Psoas muscle (tissue), 8 donors: Measurements from ENCODE around the gene SUCO. TPM values are rescaled to one million over a fixed set of nuclear protein-coding genes. Genes with fewer than 3 reads are reported as not detected.
A peak's percentile ranks its signal among the peaks of the same experiment; 100 is the strongest.

Experiments used
- ATAC-seq, 4 donors: fragments of 200-7000 bp; cut with Tn5 transposase; one replicate each; pipeline ENCODE4 v1.9.1; 2020; ENCODE audit warnings: moderate library complexity in 3 of 4, mild to moderate bottlenecking in 2 of 4
- DNase-seq, 2 donors: peaks; one replicate each; pipeline ENCODE4 v3.0.0-alpha.2; 2020
- H3K27ac ChIP-seq: fragments of 200-600 bp; one replicate; pipeline ENCODE4 v1.8.0; 2022
- H3K27me3 ChIP-seq, 3 donors: fragments of 200-600 bp in 1 of 3; one replicate each; pipeline versions ENCODE4 v1.6.1 to v1.8.0; 2013 to 2022; ENCODE audit warnings: low read length in 2 of 3, mild to moderate bottlenecking in 2 of 3, moderate library complexity in 1 of 3; ENCODE audit not compliant: insufficient read depth in 3 of 3
- H3K36me3 ChIP-seq, 2 donors: fragments of 200-600 bp in 1 of 2; one replicate each; pipeline versions ENCODE4 v1.6.1 to v1.8.0; 2013 to 2022; ENCODE audit warnings: low read depth in 1 of 2, mild to moderate bottlenecking in 1 of 2, moderate library complexity in 1 of 2; ENCODE audit not compliant: insufficient read depth in 1 of 2
- H3K4me1 ChIP-seq: fragments of 200-600 bp; one replicate; pipeline ENCODE4 v1.8.0; 2022
- H3K4me3 ChIP-seq: fragments of 200-600 bp; one replicate; pipeline ENCODE4 v1.8.0; 2022; ENCODE audit warnings: mild to moderate bottlenecking
- H3K9me3 ChIP-seq: fragments of 200-600 bp; one replicate; pipeline ENCODE4 v1.8.0; 2022
- WGBS, 3 donors: extraction: QIAGEN DNeasy Blood & Tissue Kit; methylation state at CpG; one replicate each; pipeline versions ENCODE4 v1.1.6 to v1.1.7; 2013; 5-methylcytosine and 5-hydroxymethylcytosine counted together
- intact Hi-C, 2 donors: fragments of 100-400 bp; cut with DNase I; formaldehyde crosslinking; loops; one replicate each; pipeline versions ENCODE4 v1.11.0 to v1.14.2; 2022
- long read RNA-seq, 2 donors: library from polyadenylated mRNA; unstranded; transcript quantifications; one replicate each; pipeline ENCODE4 v2.0.0, GENCODE V29; 2021
- polyA plus RNA-seq, 3 donors: library from polyadenylated mRNA; stranded (reverse); fragments of 200-250 nt; gene quantifications; one replicate each; pipeline ENCODE4 v1.2.3, GENCODE V29; 2013
- total RNA-seq, 4 donors: library from RNA; stranded (reverse); fragmentation: NEBNext Ultra II Directional in 2 of 4; extraction: Animal tissue kit (Norgen Biotek cat#: 25700) in 2 of 4; gene quantifications; one replicate each; pipeline versions ENCODE4 v1.2.1 to v1.2.4, GENCODE V29; 2021 to 2023
- TF ChIP-seq, protein P1 (sequence below): fragments of 200-600 bp; IDR thresholded peaks from one replicate; pipeline ENCODE4 v1.8.0; 2022; ENCODE audit warnings: antibody characterized with exemption
- donor health status: healthy with polysubstance abuse.
- donor health status: DM: no; HTN: no; CAD: no; lungs with moderate emphysema.
- donor health status: Bipolar disorder and iron deficiency.
- donor health status: healthy.
- donor health status: DM: yes; HTN: yes; CAD: no.
- donor health status: DM: no; HTN: no; CAD: no.
- donor health status: DM: no; HTN: no; CAD: no.
- donor health status: DM: yes; HTN: yes; CAD: no.

The SUCO gene, protein sequence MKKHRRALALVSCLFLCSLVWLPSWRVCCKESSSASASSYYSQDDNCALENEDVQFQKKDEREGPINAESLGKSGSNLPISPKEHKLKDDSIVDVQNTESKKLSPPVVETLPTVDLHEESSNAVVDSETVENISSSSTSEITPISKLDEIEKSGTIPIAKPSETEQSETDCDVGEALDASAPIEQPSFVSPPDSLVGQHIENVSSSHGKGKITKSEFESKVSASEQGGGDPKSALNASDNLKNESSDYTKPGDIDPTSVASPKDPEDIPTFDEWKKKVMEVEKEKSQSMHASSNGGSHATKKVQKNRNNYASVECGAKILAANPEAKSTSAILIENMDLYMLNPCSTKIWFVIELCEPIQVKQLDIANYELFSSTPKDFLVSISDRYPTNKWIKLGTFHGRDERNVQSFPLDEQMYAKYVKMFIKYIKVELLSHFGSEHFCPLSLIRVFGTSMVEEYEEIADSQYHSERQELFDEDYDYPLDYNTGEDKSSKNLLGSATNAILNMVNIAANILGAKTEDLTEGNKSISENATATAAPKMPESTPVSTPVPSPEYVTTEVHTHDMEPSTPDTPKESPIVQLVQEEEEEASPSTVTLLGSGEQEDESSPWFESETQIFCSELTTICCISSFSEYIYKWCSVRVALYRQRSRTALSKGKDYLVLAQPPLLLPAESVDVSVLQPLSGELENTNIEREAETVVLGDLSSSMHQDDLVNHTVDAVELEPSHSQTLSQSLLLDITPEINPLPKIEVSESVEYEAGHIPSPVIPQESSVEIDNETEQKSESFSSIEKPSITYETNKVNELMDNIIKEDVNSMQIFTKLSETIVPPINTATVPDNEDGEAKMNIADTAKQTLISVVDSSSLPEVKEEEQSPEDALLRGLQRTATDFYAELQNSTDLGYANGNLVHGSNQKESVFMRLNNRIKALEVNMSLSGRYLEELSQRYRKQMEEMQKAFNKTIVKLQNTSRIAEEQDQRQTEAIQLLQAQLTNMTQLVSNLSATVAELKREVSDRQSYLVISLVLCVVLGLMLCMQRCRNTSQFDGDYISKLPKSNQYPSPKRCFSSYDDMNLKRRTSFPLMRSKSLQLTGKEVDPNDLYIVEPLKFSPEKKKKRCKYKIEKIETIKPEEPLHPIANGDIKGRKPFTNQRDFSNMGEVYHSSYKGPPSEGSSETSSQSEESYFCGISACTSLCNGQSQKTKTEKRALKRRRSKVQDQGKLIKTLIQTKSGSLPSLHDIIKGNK (N-terminal part only)
- total RNA-seq (1 to 10 TPM; 6.2 to 8.2 (median 7.0) TPM), polyA plus RNA-seq (1 to 10 TPM; 2.6 to 6.9 (median 4.9) TPM)
- long read RNA-seq, donor 1, partial matches to known transcripts = 1 of 1 reads
- long read RNA-seq, donor 1, other reads (novel, unspliced or antisense) = 0 of 1 reads
- long read RNA-seq, donor 2, partial matches to known transcripts = 1 of 1 reads
- long read RNA-seq, donor 2, other reads (novel, unspliced or antisense) = 0 of 1 reads

DNA sequence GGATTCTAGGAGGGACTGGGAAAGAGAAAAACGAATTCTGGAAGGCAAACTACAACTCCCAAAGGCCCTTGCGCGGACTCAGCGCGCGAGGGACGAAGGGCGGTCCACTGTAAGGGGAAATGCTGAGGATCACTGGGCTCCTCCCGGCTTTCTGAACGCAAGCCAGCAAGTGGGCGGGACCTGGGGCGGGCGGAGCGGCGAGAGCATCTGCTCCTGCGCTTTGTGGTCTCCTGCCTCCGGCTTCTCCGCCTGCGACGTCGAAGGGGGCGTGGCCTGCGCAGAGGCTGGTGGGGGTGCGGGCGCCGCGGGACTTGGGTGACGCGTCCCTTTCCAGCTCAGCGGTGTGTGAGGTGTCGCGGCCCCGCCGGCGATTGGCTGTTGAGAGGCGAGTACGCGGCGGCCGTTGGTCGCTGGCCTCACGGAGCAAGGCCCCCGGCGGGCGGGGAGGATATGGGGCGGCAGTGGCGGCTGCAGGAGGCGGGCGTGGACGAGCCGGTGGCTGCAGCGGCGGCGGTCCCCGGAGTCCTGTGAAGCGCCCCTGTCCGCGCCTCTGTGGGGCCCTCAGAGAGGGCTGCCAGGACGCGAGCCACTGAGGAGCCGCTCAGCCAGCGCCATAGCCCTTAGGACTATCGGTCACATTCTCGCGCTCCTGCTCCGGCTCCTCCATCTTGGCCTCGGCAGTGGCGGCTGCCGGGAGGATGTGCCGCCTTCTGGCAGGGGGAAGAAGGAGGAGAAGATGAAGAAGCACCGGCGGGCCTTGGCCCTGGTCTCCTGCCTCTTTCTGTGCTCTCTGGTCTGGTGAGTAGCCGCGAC is at the start of gene SUCO:
Gene SUCO (plus strand): TSS at position 451 of the 813 bp plus-strand sequence. CDS start 286 bp downstream, at position 737.
- peak within 1 kb of the TSS; percentile 90 for H3K27ac ChIP-seq
- H3K36me3 ChIP-seq = no peaks in the 10 kb centered on the region
- H3K4me1 ChIP-seq = peaks cover 28% of the 10 kb centered on the region
- WGBS, 3 donors = 0% methylated on average over 64 to 74 of the region's 74 CpGs
- no peaks in the 10 kb centered on the region for H3K27me3 ChIP-seq
- peak; percentile 100 for DNase-seq
- TF ChIP-seq, protein P1, sequence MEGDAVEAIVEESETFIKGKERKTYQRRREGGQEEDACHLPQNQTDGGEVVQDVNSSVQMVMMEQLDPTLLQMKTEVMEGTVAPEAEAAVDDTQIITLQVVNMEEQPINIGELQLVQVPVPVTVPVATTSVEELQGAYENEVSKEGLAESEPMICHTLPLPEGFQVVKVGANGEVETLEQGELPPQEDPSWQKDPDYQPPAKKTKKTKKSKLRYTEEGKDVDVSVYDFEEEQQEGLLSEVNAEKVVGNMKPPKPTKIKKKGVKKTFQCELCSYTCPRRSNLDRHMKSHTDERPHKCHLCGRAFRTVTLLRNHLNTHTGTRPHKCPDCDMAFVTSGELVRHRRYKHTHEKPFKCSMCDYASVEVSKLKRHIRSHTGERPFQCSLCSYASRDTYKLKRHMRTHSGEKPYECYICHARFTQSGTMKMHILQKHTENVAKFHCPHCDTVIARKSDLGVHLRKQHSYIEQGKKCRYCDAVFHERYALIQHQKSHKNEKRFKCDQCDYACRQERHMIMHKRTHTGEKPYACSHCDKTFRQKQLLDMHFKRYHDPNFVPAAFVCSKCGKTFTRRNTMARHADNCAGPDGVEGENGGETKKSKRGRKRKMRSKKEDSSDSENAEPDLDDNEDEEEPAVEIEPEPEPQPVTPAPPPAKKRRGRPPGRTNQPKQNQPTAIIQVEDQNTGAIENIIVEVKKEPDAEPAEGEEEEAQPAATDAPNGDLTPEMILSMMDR = no peak
- no peaks in the 10 kb centered on the region for H3K9me3 ChIP-seq
- peak within 1 kb of the TSS; percentile 80 for H3K4me3 ChIP-seq
- intact Hi-C loops = loop anchor here (2.0 to 10.0 kb wide), 3 partner anchors 86 to 738 kb away; no protein-coding TSS in a partner anchor
- peak; percentile 95 to 97 (median 96) for ATAC-seq

DNA sequence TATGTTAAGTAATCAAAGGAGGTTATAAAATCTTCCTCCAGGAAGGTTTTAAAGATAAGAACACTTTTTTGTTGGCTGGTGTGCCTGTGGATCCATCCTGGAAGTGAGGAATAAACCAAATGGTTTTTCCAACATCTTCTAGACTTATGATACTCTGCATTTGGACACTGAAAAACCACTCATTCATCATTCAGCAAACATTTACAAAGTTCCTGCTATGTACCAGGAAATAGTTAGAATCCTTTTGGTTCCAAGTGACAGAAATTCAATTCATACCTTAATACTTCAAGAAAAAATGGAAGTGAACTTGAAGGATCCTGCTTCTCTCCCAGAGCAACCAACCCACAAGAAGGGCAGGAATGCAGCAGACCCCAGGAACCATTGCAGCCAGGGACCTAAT is 49.5 kb upstream of the SUCO start:
- DNase-seq = no peak
- no peak for ATAC-seq
- H3K27ac ChIP-seq = no peak overlapping the region
- intact Hi-C loops = no loop called here
- H3K4me3 ChIP-seq = no peak overlapping the region
- peaks cover 0 to 3% (median 0%) of the 10 kb centered on the region in 3 donors for H3K27me3 ChIP-seq
- TF ChIP-seq, protein P1 = no peak
- no peaks in the 10 kb centered on the region for H3K36me3 ChIP-seq
- H3K4me1 ChIP-seq = no peaks in the 10 kb centered on the region
- no peaks in the 10 kb centered on the region for H3K9me3 ChIP-seq

DNA sequence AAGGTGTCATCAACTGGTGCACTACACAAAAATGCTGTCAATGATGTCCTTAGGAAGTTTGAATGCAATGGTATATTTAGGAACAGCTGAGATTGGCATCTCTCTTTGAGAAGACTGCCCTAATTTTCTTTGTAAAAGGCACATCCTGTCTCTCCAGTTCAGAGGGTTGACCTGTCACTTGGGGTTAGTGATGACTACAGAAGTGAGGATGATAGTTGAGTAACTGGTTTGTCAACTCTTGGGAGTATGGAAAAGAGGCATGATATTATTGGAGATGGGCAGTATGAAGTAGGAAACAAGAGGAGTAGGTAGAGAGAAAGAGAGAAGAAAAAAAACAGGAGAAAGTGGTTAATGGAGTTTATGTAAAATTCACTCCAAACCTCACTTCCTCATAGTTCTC is 48.7 kb upstream of the SUCO start:
- ATAC-seq (no peak), DNase-seq (no peak)
- H3K27me3 ChIP-seq = peaks cover 0 to 3% (median 0%) of the 10 kb centered on the region in 3 donors
- no peaks in the 10 kb centered on the region for H3K4me1 ChIP-seq
- TF ChIP-seq, protein P1 = no peak
- no peak overlapping the region for H3K27ac ChIP-seq
- no peaks in the 10 kb centered on the region for H3K36me3 ChIP-seq
- H3K4me3 ChIP-seq = no peak overlapping the region
- no peaks in the 10 kb centered on the region for H3K9me3 ChIP-seq
- intact Hi-C loops = no loop called here

DNA sequence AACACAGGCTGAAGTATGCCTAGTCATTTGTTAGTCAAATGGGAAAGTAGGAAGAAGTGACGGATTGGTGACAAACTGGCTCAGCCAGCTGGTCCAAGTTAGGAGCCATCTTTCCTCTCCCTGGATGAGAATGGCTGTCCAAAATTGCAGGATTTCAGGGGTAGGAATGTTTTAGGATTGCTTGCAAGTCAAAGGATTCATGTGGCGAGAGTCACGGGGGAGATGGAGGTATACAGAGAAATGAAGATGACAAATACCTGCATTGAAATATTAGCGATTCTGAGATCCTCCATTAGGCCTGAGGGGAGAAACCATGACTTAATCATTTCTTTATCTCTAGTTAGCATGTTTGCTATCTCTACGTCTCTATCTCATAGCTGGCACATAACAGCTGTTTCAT is 47.3 kb upstream of the SUCO start:
- intact Hi-C loops = no loop called here
- no peak for ATAC-seq
- no peak for DNase-seq
- Histone ChIP-seq H3K27ac (no peak overlapping the region), H3K27me3 (peaks cover 0 to 3% (median 0%) of the 10 kb centered on the region in 3 donors), H3K4me1 (no peaks in the 10 kb centered on the region), H3K4me3 (no peak overlapping the region), H3K9me3 (no peaks in the 10 kb centered on the region), H3K36me3 (no peaks in the 10 kb centered on the region)
- WGBS, 3 donors = 72 to 76% (median 75%) methylated on average over 5 of the region's 5 CpGs
- TF ChIP-seq, protein P1 = no peak
